ENCODE measurements around the gene PRR18. TPM values are rescaled to one million over a fixed set of nuclear protein-coding genes. Genes with fewer than 3 reads are reported as not detected.

Gene PRR18
- polyA plus RNA-seq, 1 donor: 11.3 TPM

DNA sequence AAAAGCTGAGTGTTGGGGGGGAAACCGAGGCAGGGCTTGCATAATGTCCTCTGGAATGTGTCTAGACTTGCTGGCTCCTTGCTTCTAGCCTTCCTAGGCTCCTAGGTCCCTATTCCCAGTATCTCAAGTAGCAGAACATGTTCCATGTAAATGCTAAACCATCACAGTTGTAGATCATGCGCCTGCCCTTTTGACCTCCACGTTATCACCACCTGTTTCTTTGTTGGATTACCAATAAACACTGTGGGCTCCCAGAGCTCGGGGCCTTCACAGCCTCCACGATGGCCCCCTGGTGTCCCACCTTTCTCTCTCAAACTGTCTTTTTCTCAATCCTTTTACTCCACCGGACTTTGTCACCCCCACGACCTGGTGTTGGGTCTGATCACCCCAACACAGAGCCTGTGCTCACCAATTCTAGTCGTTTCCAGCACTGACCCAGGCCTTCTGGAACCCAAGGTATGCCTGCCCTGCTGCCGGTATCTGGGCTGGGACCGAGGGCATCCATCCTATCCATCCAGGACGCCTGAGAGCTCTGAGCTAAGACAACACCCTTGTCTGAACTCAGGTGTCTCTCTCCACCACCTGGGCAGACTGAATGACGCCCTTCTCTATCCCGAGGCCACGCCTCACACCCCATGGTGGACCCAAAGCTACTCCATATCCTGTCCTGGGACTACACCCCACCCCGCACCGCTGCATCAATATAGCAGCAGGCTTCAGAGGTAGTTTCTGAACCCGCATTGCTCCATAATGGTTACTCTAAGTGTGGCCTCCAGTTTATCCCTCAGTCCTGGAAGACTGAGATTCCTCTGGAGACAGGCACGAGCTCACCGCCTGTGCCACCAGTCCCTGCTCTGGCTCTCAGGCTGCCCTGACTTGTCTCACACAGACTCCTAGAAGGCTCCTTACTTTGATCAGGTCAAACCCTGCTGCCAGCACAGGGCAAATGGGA is 9.3 kb upstream of the PRR18 start:
- H3K9me3 ChIP-seq (ENCODE audit: control insufficient read depth, low read depth, low read length): no peaks in the 10 kb centered on the region
- H3K4me3 ChIP-seq (ENCODE audit: low read length): no peak overlapping the region
- no peak overlapping the region for H3K27ac ChIP-seq (ENCODE audit: low read length)
- H3K27me3 ChIP-seq (ENCODE audit: control insufficient read depth, insufficient read depth, low read length): no peaks in the 10 kb centered on the region
- DNase-seq: peak in 1 of 2 donors; percentile 31
- WGBS (ENCODE audit: insufficient coverage, low lambda C conversion rate): no CpG with 5 or more reads among the region's 19 CpGs
- H3K36me3 ChIP-seq (ENCODE audit: control insufficient read depth, insufficient read depth, low read length): peaks cover 20% of the 10 kb centered on the region
- H3K4me1 ChIP-seq (ENCODE audit: control insufficient read depth, insufficient read depth, low read length): peaks cover 12% of the 10 kb centered on the region

DNA sequence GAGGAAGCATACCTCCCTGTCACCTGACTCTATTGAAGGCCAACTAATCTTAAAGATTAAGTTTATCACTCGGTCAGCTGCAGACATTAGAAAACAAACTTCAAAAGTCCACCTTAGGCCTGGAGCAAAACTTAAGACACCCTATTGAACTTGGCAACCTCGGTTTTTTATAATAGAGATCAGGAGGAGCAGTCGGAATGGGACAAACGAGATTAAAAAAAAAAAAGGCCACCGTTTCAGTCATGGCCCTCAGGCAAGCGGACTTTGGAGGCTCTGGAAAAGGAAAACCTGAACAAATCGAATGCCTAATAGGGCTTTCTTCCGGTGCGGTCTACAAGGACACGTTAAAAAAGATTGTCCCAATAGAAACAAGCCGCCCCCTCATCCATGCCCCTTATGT is 7.2 kb upstream of the PRR18 start:
- 7% methylated on average over 3 of the region's 11 CpGs for WGBS (ENCODE audit: insufficient coverage, low lambda C conversion rate)
- H3K27ac ChIP-seq (ENCODE audit: low read length): peak overlapping the region; percentile 78
- DNase-seq: peak; percentile 60 to 82
- H3K27me3 ChIP-seq (ENCODE audit: control insufficient read depth, insufficient read depth, low read length): peaks cover 3% of the 10 kb centered on the region
- H3K9me3 ChIP-seq (ENCODE audit: control insufficient read depth, low read depth, low read length): no peaks in the 10 kb centered on the region
- peaks cover 12% of the 10 kb centered on the region for H3K4me1 ChIP-seq (ENCODE audit: control insufficient read depth, insufficient read depth, low read length)
- peaks cover 7% of the 10 kb centered on the region for H3K36me3 ChIP-seq (ENCODE audit: control insufficient read depth, insufficient read depth, low read length)
- no peak overlapping the region for H3K4me3 ChIP-seq (ENCODE audit: low read length)

DNA sequence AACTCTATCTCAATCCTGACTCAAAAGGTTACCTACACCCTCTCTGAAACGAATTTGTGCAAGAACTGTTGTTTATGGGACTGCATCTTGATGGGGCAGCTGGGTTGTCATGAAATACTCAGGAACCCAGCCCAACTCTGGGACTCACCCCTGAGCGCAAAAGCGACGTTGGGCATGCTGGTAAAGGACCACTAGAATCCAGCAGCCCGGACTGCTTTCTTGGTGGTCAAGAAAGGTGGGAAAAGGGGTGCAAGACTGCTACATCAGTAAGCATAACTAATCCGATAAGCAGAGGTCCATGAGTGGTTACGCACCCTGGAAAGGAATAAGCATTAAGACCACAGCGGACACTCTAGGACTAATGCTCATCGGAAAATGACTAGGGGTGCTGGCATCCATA is 6.3 kb upstream of the PRR18 start:
- H3K9me3 ChIP-seq (ENCODE audit: control insufficient read depth, low read depth, low read length): no peaks in the 10 kb centered on the region
- DNase-seq: no peak

DNA sequence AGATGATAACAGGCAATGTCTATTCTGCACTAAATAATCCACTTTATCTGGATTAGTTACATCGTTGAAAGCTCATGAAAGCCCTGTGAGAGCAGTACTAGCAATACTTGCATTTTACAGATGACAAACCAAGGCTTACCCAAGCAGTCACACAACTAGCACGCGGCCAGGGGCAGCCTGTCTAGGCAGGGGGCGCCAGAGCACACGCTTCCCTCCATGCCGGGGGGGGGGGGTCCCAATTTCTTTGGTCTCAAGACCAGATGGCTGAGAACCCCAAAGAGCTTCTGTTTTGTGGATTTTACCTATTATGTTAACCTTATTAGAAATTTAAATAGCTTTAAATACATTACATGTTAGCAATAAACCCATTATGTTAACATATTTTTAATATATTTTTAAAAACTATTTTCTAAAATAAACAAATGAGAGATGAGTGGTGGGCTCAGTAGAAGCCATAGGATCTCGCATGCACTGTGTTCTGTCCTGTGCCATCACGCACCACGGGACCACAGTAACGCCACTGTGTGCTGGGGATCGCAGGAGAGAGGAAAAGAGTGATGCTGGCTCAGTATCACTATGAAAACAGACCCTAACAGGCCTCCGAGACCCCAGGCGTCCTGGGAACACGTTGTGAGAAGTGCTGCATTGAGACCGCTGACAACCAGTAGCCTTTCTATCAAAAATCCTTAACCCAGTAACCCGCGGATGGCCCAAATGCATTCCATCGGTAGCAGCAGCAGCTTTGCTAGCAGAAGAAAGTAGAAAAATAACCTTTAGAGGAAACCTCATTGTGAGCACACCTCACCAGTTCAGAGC is 5.3 kb upstream of the PRR18 start:
- H3K4me1 ChIP-seq (ENCODE audit: control insufficient read depth, insufficient read depth, low read length): peaks cover 17% of the 10 kb centered on the region
- H3K4me3 ChIP-seq (ENCODE audit: low read length): no peak overlapping the region
- H3K27ac ChIP-seq (ENCODE audit: low read length): no peak overlapping the region
- 67% methylated on average over 3 of the region's 18 CpGs for WGBS (ENCODE audit: insufficient coverage, low lambda C conversion rate)
- no peaks in the 10 kb centered on the region for H3K9me3 ChIP-seq (ENCODE audit: control insufficient read depth, low read depth, low read length)
- peak; percentile 18 to 26 for DNase-seq
- no peaks in the 10 kb centered on the region for H3K36me3 ChIP-seq (ENCODE audit: control insufficient read depth, insufficient read depth, low read length)
- peaks cover 20% of the 10 kb centered on the region for H3K27me3 ChIP-seq (ENCODE audit: control insufficient read depth, insufficient read depth, low read length)

More for the DNA sequence above, 6.3 kb upstream of the PRR18 start:
- H3K27me3 ChIP-seq (ENCODE audit: control insufficient read depth, insufficient read depth, low read length): peaks cover 13% of the 10 kb centered on the region
- H3K27ac ChIP-seq (ENCODE audit: low read length): no peak overlapping the region
- peaks cover 12% of the 10 kb centered on the region for H3K4me1 ChIP-seq (ENCODE audit: control insufficient read depth, insufficient read depth, low read length)
- 100% methylated on average over 1 of the region's 9 CpGs for WGBS (ENCODE audit: insufficient coverage, low lambda C conversion rate)
- peaks cover 3% of the 10 kb centered on the region for H3K36me3 ChIP-seq (ENCODE audit: control insufficient read depth, insufficient read depth, low read length)
- H3K4me3 ChIP-seq (ENCODE audit: low read length): no peak overlapping the region

DNA sequence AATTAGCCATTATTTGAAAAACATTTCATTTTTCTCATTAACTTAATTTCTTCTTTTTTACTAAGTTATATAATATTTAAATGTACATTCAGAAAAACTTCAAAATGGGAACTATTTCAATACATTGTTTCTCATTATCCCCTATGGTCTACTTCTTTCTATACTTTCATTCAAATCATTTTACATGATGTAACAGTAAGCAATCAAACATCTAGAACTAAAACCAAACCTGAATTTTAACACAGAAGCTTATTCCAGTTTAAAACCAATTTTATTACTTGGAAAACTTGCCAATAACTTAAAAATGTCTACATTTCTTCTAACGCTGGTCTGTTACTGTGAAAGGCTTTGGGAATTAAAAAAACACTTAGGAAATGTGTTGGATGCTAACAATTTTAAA is 4.6 kb upstream of the PRR18 start:
- Histone ChIP-seq H3K36me3 (ENCODE audit: control insufficient read depth, insufficient read depth, low read length) (no peaks in the 10 kb centered on the region), H3K27ac (ENCODE audit: low read length) (no peak overlapping the region), H3K4me3 (ENCODE audit: low read length) (no peak overlapping the region), H3K9me3 (ENCODE audit: control insufficient read depth, low read depth, low read length) (no peaks in the 10 kb centered on the region), H3K4me1 (ENCODE audit: control insufficient read depth, insufficient read depth, low read length) (peaks cover 17% of the 10 kb centered on the region), H3K27me3 (ENCODE audit: control insufficient read depth, insufficient read depth, low read length) (peaks cover 26% of the 10 kb centered on the region)
- 86% methylated on average over 1 of the region's 1 CpG for WGBS (ENCODE audit: insufficient coverage, low lambda C conversion rate)
- no peak for DNase-seq

DNA sequence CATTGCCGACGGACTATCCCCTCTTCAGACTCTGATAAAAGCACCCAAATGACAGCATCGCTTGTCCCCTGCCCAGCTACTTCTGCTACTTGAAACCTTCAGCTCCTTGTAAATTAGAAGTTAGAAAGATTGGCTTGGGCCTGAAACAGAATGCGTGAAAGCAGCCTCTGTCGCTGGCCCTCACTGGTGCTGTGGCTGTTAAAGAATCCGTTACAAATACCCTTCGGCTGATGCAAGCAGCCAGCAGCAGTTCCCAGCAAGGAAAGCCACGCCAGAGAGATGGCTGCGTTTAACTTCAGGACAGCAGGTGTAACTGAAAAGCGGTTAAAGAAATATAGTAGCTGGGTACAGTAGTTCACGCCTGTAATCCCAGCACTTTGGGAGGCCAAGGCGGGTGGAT is 2.4 kb upstream of the PRR18 start:
- H3K27ac ChIP-seq (ENCODE audit: low read length): no peak overlapping the region
- peaks cover 40% of the 10 kb centered on the region for H3K27me3 ChIP-seq (ENCODE audit: control insufficient read depth, insufficient read depth, low read length)
- H3K4me3 ChIP-seq (ENCODE audit: low read length): no peak overlapping the region
- no peaks in the 10 kb centered on the region for H3K36me3 ChIP-seq (ENCODE audit: control insufficient read depth, insufficient read depth, low read length)
- H3K4me1 ChIP-seq (ENCODE audit: control insufficient read depth, insufficient read depth, low read length): peaks cover 22% of the 10 kb centered on the region
- H3K9me3 ChIP-seq (ENCODE audit: control insufficient read depth, low read depth, low read length): peaks cover 7% of the 10 kb centered on the region
- no CpG with 5 or more reads among the region's 12 CpGs for WGBS (ENCODE audit: insufficient coverage, low lambda C conversion rate)
- no peak for DNase-seq

DNA sequence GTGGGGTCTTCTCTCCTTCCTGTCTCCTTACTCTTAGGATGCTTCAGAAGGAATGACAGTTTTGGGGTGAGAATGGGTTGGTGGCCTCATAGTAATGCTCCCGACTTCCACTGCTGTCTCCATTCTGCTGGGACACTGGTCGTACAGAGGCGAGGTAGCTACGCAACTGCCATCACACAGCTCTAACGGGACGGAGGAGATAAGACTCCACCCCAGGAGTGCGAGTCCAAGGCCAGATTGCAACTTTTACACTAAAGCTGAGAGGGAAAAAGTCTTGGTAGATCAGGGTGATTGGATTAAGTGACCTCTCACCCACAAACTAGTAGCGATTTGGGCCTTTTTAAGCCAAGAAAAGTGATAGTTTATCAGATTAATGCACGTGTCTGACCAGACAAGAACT is 1.8 kb upstream of the PRR18 start:
- H3K27me3 ChIP-seq (ENCODE audit: control insufficient read depth, insufficient read depth, low read length): peaks cover 44% of the 10 kb centered on the region
- H3K4me1 ChIP-seq (ENCODE audit: control insufficient read depth, insufficient read depth, low read length): peaks cover 18% of the 10 kb centered on the region
- H3K9me3 ChIP-seq (ENCODE audit: control insufficient read depth, low read depth, low read length): peaks cover 7% of the 10 kb centered on the region
- no peak overlapping the region for H3K27ac ChIP-seq (ENCODE audit: low read length)
- no peaks in the 10 kb centered on the region for H3K36me3 ChIP-seq (ENCODE audit: control insufficient read depth, insufficient read depth, low read length)
- no peak for DNase-seq
- H3K4me3 ChIP-seq (ENCODE audit: low read length): no peak overlapping the region
- WGBS (ENCODE audit: insufficient coverage, low lambda C conversion rate): no CpG with 5 or more reads among the region's 9 CpGs

DNA sequence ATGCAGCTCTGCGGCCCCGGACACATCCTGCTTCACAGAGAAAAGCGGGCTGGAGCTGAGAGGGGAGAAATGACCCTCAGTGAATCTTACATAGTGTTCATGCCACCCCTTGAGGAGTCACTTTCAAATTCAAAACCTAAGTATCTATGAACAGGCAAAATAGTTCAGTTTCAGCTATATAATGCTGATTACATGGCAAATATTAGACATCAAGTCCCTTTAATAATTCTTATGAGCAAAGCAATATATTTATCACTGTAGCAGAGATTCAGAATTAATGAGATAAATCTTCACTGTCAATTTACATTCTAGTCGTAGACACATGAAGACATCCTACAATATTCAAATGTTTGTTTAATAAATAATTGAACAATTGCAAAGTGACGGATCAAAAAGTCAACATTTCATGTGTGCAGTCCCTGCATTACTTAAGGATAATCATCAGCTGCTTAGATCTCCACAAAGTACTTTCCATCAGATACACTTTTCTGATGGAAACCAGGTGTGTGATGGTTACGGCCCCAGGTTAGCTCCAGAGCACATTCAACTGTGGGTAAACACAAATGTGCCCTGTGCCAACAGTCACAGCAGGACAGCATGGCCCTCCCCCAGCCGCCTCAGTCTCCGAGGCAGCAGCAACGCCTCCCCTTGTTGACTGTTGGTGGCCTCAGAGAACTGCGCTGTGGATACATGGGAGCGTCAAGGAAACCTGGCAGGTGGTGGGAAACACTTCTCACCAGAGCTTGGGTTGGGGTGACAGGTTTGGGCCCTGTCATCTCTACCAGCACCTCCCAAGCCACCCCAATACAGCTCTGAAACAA is 787 bp upstream of the PRR18 start:
- Histone ChIP-seq H3K4me3 (ENCODE audit: low read length) (peak overlapping the region; percentile 46), H3K27ac (ENCODE audit: low read length) (peak overlapping the region; percentile 28), H3K27me3 (ENCODE audit: control insufficient read depth, insufficient read depth, low read length) (peaks cover 50% of the 10 kb centered on the region), H3K9me3 (ENCODE audit: control insufficient read depth, low read depth, low read length) (peaks cover 7% of the 10 kb centered on the region), H3K4me1 (ENCODE audit: control insufficient read depth, insufficient read depth, low read length) (peaks cover 17% of the 10 kb centered on the region), H3K36me3 (ENCODE audit: control insufficient read depth, insufficient read depth, low read length) (no peaks in the 10 kb centered on the region)
- DNase-seq: peak; percentile 32 to 59
- WGBS (ENCODE audit: insufficient coverage, low lambda C conversion rate): no CpG with 5 or more reads among the region's 11 CpGs

DNA sequence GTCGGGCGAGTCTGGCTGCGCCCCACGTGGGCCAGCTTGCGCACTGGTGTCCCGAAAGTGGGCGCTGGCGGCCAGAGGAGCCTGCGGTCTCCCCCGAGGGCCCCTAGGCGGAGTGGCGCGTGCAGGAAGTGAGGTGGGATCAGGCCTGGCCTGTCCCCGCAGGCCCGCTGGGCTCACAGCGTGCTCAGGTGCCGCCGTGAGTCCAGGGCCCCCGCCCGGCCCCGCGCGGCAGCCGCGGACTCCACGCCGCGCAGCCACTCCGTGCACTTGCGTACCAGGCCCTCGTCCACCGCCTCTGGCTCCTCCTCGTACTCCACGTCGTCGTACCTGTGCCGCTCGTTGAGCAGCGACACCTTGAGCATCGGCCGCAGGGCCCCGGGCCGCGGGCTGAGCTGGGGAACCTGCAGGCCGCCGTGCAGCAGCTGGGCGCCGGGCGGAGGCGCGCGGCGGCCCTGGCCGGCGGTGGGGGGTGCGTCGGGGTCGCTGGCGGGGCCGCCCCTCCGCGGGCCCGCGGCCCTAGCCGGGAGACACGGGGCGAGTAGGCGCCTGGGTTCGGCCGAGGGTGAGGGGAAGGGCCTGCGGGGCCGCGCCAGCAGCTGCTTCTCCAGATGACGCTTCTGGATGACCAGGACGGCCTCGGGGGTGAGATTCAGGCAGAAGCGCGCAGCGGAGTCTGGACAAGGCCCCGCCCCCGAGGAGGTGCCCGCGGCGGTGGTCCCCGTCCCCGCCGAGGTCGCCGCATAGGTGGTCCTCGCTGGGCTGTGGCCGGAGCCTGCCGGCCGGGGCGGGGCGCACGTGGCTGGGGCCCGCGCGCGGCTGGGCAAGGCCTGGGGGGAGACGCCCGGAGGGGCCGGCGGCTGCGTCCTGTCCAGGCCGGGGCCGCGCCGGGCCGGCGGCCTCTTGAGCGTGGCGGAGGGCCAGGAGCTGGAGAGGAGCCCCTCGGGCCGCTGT is 835 bp downstream of the PRR18 start:
- Histone ChIP-seq H3K4me3 (ENCODE audit: low read length) (peak overlapping the region; percentile 24), H3K9me3 (ENCODE audit: control insufficient read depth, low read depth, low read length) (peaks cover 7% of the 10 kb centered on the region), H3K27ac (ENCODE audit: low read length) (no peak overlapping the region), H3K36me3 (ENCODE audit: control insufficient read depth, insufficient read depth, low read length) (no peaks in the 10 kb centered on the region), H3K4me1 (ENCODE audit: control insufficient read depth, insufficient read depth, low read length) (peaks cover 17% of the 10 kb centered on the region), H3K27me3 (ENCODE audit: control insufficient read depth, insufficient read depth, low read length) (peaks cover 54% of the 10 kb centered on the region)
- WGBS (ENCODE audit: insufficient coverage, low lambda C conversion rate): no CpG with 5 or more reads among the region's 115 CpGs
- DNase-seq: peak; percentile 25 to 83

All from large intestine (tissue), 3 donors.